Measurements from ENCODE around the gene MAFG. TPM values are rescaled to one million over a fixed set of nuclear protein-coding genes. Genes with fewer than 3 reads are reported as not detected.
A peak's percentile ranks its signal among the peaks of the same experiment; 100 is the strongest.

MAFG gene
- polyA plus RNA-seq, 1 donor (not counting 4 experiments of a cell fraction or from before 2014, with no cell fraction given) = 8.3 TPM

DNA sequence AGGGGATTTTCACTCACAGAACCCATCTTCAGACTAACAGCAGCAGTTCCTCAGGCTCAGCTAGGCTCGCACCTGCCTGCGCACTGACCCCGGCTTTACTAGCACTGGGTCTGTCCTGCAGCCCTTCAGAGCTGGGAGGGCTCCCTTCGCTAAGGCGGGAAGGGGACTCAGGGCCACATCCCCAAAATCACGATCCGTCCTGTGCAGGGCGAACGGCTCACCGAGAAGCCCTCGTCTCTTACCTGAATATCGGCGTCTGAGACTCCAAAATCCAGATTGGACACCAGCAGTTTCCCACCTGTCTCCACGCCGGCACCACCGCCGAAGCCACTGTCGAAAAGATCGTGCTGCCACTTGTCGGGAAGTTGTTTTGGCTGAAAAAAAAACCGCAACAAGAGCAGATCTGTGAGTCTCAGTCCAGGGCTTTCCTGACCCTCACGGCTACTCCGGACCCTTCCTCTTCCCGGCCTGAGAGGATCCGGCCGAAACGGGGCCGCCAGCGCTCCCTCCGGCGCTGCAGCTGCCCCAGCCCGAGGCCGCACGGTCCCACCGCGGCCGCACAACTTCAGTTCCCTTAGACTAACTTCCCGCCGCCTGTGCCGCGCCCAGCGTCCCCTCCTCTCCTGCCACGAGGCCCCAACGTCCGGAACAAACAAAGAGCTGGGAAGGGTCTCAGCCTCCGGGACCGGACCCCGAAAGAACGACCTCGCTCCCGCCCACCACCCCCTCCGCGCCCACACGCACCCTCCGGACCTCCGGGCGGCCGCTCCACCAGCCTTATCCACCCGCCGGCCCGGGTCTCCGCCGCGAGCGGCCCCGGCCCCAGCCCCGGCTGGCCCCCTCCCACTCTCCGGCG lies 36.9 kb downstream of the MAFG start:
- Histone ChIP-seq H3K36me3 (ENCODE audit: control insufficient read depth in 2 of 2, extremely low read depth in 1 of 2, insufficient read depth in 2 of 2, low read length in 2 of 2) (peaks cover 35 to 38% of the 10 kb centered on the region in 2 experiments), H3K27ac (ENCODE audit: control insufficient read depth, insufficient read depth, low read length) (peak overlapping the region; percentile 82), H3K79me2 (ENCODE audit: control insufficient read depth, insufficient read depth, low read length) (peaks cover 60% of the 10 kb centered on the region), H3K9ac (ENCODE audit: control insufficient read depth, extremely low read depth, insufficient read depth, low read length) (peak overlapping the region; percentile 92), H3K4me3 (ENCODE audit: control insufficient read depth in 2 of 3, extremely low read depth in 1 of 3, insufficient read depth in 2 of 3, low read depth in 1 of 3, low read length in 3 of 3) (peak overlapping the region; percentile 81 to 91 (median 88)), H4K20me1 (ENCODE audit: control insufficient read depth, extremely low read depth, insufficient read depth, low read length) (no peaks in the 10 kb centered on the region), H3K9me1 (ENCODE audit: control insufficient read depth, extremely low read depth, insufficient read depth, low read length) (no peaks in the 10 kb centered on the region), H3K9me3 (ENCODE audit: control insufficient read depth, low read depth, low read length) (no peaks in the 10 kb centered on the region), H3K4me1 (ENCODE audit: control insufficient read depth, extremely low read depth, insufficient read depth, low read length) (peaks cover 13% of the 10 kb centered on the region), H3K4me2 (ENCODE audit: control insufficient read depth, extremely low read depth, insufficient read depth, low read depth, low read length) (peak overlapping the region; percentile 97), H3K27me3 (ENCODE audit: control insufficient read depth, extremely low read depth, insufficient read depth, low read length) (no peaks in the 10 kb centered on the region), H2AFZ (ENCODE audit: control insufficient read depth, low read length) (no peak overlapping the region)
- FAIRE-seq (no peak), DNase-seq (ENCODE audit: low read depth, low spot score) (no peak)
- dilution Hi-C loops (cut with MboI; ENCODE audit: extremely low pct_ligation_motif_present, low sequenced_read_pairs) = no loop called here
- TF ChIP-seq, protein P1, sequence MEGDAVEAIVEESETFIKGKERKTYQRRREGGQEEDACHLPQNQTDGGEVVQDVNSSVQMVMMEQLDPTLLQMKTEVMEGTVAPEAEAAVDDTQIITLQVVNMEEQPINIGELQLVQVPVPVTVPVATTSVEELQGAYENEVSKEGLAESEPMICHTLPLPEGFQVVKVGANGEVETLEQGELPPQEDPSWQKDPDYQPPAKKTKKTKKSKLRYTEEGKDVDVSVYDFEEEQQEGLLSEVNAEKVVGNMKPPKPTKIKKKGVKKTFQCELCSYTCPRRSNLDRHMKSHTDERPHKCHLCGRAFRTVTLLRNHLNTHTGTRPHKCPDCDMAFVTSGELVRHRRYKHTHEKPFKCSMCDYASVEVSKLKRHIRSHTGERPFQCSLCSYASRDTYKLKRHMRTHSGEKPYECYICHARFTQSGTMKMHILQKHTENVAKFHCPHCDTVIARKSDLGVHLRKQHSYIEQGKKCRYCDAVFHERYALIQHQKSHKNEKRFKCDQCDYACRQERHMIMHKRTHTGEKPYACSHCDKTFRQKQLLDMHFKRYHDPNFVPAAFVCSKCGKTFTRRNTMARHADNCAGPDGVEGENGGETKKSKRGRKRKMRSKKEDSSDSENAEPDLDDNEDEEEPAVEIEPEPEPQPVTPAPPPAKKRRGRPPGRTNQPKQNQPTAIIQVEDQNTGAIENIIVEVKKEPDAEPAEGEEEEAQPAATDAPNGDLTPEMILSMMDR (optimal IDR thresholded peaks at IDR 0.05 in 1 of 3, IDR thresholded peaks at IDR 0.05 in 1 of 3, conservative IDR thresholded peaks at IDR 0.05 in 1 of 3; ENCODE audit: extremely low read depth in 1 of 3, insufficient read depth in 2 of 3, low read length in 3 of 3) = no peak
- TF ChIP-seq EZH2 (IDR thresholded peaks at IDR 0.05; ENCODE audit: low read length) = no peak

DNA sequence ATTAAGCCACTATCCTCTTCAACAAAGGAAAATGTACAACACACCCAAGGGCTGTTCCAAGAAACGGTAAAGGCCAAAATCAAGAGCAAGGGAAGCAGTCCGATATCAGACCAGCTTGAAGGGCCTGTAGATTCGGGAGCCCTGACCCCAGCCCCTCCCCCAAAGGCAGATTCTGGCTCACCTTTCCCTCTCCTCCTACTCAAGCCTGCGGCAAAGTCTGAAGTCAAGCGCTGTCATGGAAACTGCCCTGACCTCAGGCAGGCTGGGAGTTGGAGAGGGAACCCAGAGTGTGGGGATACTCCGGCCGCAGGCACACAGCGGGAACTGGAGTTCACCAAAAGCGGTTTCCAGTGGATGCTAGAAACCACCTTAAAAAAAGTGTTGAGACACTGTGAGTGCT lies 37.9 kb downstream of the MAFG start:
- no peak overlapping the region for H3K4me2 ChIP-seq (ENCODE audit: control insufficient read depth, extremely low read depth, insufficient read depth, low read depth, low read length)
- H2AFZ ChIP-seq (ENCODE audit: control insufficient read depth, low read length) = no peak overlapping the region
- no peaks in the 10 kb centered on the region for H4K20me1 ChIP-seq (ENCODE audit: control insufficient read depth, extremely low read depth, insufficient read depth, low read length)
- H3K27me3 ChIP-seq (ENCODE audit: control insufficient read depth, extremely low read depth, insufficient read depth, low read length) = no peaks in the 10 kb centered on the region
- H3K36me3 ChIP-seq (ENCODE audit: control insufficient read depth in 2 of 2, extremely low read depth in 1 of 2, insufficient read depth in 2 of 2, low read length in 2 of 2) = peaks cover 38 to 44% of the 10 kb centered on the region in 2 experiments
- H3K79me2 ChIP-seq (ENCODE audit: control insufficient read depth, insufficient read depth, low read length) = peaks cover 64% of the 10 kb centered on the region
- no peaks in the 10 kb centered on the region for H3K9me1 ChIP-seq (ENCODE audit: control insufficient read depth, extremely low read depth, insufficient read depth, low read length)
- peaks cover 13% of the 10 kb centered on the region for H3K4me1 ChIP-seq (ENCODE audit: control insufficient read depth, extremely low read depth, insufficient read depth, low read length)
- TF ChIP-seq, protein P1 (optimal IDR thresholded peaks at IDR 0.05 in 1 of 3, IDR thresholded peaks at IDR 0.05 in 1 of 3, conservative IDR thresholded peaks at IDR 0.05 in 1 of 3; ENCODE audit: extremely low read depth in 1 of 3, insufficient read depth in 2 of 3, low read length in 3 of 3) = no peak
- TF ChIP-seq EZH2 (IDR thresholded peaks at IDR 0.05; ENCODE audit: low read length) = no peak
- no peak overlapping the region for H3K9ac ChIP-seq (ENCODE audit: control insufficient read depth, extremely low read depth, insufficient read depth, low read length)
- no peak overlapping the region for H3K4me3 ChIP-seq (ENCODE audit: control insufficient read depth in 2 of 3, extremely low read depth in 1 of 3, insufficient read depth in 2 of 3, low read depth in 1 of 3, low read length in 3 of 3)
- FAIRE-seq (no peak), DNase-seq (ENCODE audit: low read depth, low spot score) (no peak)
- no peak overlapping the region for H3K27ac ChIP-seq (ENCODE audit: control insufficient read depth, insufficient read depth, low read length)
- dilution Hi-C loops (cut with MboI; ENCODE audit: extremely low pct_ligation_motif_present, low sequenced_read_pairs) = no loop called here
- no peaks in the 10 kb centered on the region for H3K9me3 ChIP-seq (ENCODE audit: control insufficient read depth, low read depth, low read length)
